Parathyroid adenoma (tissue), 2 donors: ENCODE measurements around the gene KPNA3.

ENCODE experiments used
- H2AFZ ChIP-seq: fragments of 300-600 bp; sonication (generic); one replicate; pipeline ENCODE4 v1.7.0; 2017; ENCODE audit warnings: antibody characterized with exemption, mild to moderate bottlenecking
- H3K27ac ChIP-seq: fragments of 300-600 bp; sonication (generic); one replicate; pipeline ENCODE4 v1.7.0; 2017
- H3K27me3 ChIP-seq: fragments of 300-600 bp; sonication (generic); one replicate; pipeline ENCODE4 v1.7.0; 2017; ENCODE audit warnings: low read length; ENCODE audit not compliant: control insufficient read depth, insufficient read depth
- H3K36me3 ChIP-seq: fragments of 300-600 bp; sonication (generic); one replicate; pipeline ENCODE4 v1.7.0; 2017; ENCODE audit warnings: low read length; ENCODE audit not compliant: control insufficient read depth, insufficient read depth
- H3K4me1 ChIP-seq: fragments of 300-600 bp; sonication (generic); one replicate; pipeline ENCODE4 v1.7.0; 2017; ENCODE audit warnings: control low read depth
- H3K4me2 ChIP-seq: fragments of 300-600 bp; sonication (generic); one replicate; pipeline ENCODE4 v1.7.0; 2017; ENCODE audit warnings: low read length
- H3K4me3 ChIP-seq: fragments of 300-600 bp; sonication (generic); one replicate; pipeline ENCODE4 v1.7.0; 2017; ENCODE audit warnings: low read depth, low read length
- H3K79me2 ChIP-seq: fragments of 300-600 bp; sonication (generic); one replicate; pipeline ENCODE4 v1.7.0; 2017; ENCODE audit warnings: control low read depth
- H3K9ac ChIP-seq: fragments of 300-600 bp; sonication (generic); one replicate; pipeline ENCODE4 v1.7.0; 2017; ENCODE audit warnings: mild to moderate bottlenecking
- H3K9me3 ChIP-seq: fragments of 300-600 bp; sonication (generic); one replicate; pipeline ENCODE4 v1.7.0; 2017; ENCODE audit warnings: low read length; ENCODE audit not compliant: control insufficient read depth
- TF ChIP-seq, protein P1 (sequence below): fragments of 300-600 bp; sonication (generic); IDR thresholded peaks from one replicate; pipeline ENCODE4 v1.7.0; 2017; ENCODE audit warnings: antibody characterized with exemption, mild to moderate bottlenecking
- donor health status: primary hyperparathyroidism.

KPNA3 gene, protein sequence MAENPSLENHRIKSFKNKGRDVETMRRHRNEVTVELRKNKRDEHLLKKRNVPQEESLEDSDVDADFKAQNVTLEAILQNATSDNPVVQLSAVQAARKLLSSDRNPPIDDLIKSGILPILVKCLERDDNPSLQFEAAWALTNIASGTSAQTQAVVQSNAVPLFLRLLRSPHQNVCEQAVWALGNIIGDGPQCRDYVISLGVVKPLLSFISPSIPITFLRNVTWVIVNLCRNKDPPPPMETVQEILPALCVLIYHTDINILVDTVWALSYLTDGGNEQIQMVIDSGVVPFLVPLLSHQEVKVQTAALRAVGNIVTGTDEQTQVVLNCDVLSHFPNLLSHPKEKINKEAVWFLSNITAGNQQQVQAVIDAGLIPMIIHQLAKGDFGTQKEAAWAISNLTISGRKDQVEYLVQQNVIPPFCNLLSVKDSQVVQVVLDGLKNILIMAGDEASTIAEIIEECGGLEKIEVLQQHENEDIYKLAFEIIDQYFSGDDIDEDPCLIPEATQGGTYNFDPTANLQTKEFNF

GRCh38 chr13:49792550-49793324 lies at the start of gene KPNA3:
TSS of gene KPNA3 (minus strand) at chr13:49792682. CDS start at chr13:49792506, 176 bp downstream.
- no peaks in the 10 kb centered on the region for H3K79me2 ChIP-seq
- peak within 1 kb of the TSS; percentile 77 for H3K27ac ChIP-seq
- no peak within 1 kb of the TSS for H3K9ac ChIP-seq
- no peaks in the 10 kb centered on the region for H3K36me3 ChIP-seq
- no peaks in the 10 kb centered on the region for H3K9me3 ChIP-seq
- H3K4me1 ChIP-seq = no peaks in the 10 kb centered on the region
- H3K4me2 ChIP-seq = peak within 1 kb of the TSS; percentile 97
- H2AFZ ChIP-seq = peak within 1 kb of the TSS; percentile 78
- no peaks in the 10 kb centered on the region for H3K27me3 ChIP-seq
- TF ChIP-seq, protein P1, sequence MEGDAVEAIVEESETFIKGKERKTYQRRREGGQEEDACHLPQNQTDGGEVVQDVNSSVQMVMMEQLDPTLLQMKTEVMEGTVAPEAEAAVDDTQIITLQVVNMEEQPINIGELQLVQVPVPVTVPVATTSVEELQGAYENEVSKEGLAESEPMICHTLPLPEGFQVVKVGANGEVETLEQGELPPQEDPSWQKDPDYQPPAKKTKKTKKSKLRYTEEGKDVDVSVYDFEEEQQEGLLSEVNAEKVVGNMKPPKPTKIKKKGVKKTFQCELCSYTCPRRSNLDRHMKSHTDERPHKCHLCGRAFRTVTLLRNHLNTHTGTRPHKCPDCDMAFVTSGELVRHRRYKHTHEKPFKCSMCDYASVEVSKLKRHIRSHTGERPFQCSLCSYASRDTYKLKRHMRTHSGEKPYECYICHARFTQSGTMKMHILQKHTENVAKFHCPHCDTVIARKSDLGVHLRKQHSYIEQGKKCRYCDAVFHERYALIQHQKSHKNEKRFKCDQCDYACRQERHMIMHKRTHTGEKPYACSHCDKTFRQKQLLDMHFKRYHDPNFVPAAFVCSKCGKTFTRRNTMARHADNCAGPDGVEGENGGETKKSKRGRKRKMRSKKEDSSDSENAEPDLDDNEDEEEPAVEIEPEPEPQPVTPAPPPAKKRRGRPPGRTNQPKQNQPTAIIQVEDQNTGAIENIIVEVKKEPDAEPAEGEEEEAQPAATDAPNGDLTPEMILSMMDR = no peak
- peak within 1 kb of the TSS; percentile 80 for H3K4me3 ChIP-seq

- Histone ChIP-seq H3K36me3 (no peaks in the 10 kb centered on the region), H3K4me2 (no peak overlapping the region), H3K79me2 (no peaks in the 10 kb centered on the region), H3K9me3 (no peaks in the 10 kb centered on the region), H3K9ac (no peak overlapping the region), H3K27me3 (no peaks in the 10 kb centered on the region), H3K4me1 (no peaks in the 10 kb centered on the region), H3K27ac (no peak overlapping the region), H3K4me3 (no peak overlapping the region), H2AFZ (no peak overlapping the region)
- TF ChIP-seq, protein P1 = no peak
Observed at GRCh38 chr13:49841964-49842363, 49.5 kb upstream of the KPNA3 start.

GRCh38 chr13:49840675-49841074 lies 48.2 kb upstream of the KPNA3 start:
- no peak overlapping the region for H3K4me2 ChIP-seq
- no peaks in the 10 kb centered on the region for H3K79me2 ChIP-seq
- no peak overlapping the region for H2AFZ ChIP-seq
- H3K27me3 ChIP-seq = no peaks in the 10 kb centered on the region
- H3K4me1 ChIP-seq = no peaks in the 10 kb centered on the region
- no peaks in the 10 kb centered on the region for H3K9me3 ChIP-seq
- TF ChIP-seq, protein P1 = no peak
- H3K36me3 ChIP-seq = no peaks in the 10 kb centered on the region
- H3K4me3 ChIP-seq = no peak overlapping the region
- no peak overlapping the region for H3K27ac ChIP-seq
- H3K9ac ChIP-seq = no peak overlapping the region

GRCh38 chr13:49840266-49840665 lies 47.8 kb upstream of the KPNA3 start:
- no peaks in the 10 kb centered on the region for H3K4me1 ChIP-seq
- no peaks in the 10 kb centered on the region for H3K9me3 ChIP-seq
- no peak overlapping the region for H3K9ac ChIP-seq
- H3K27ac ChIP-seq = no peak overlapping the region
- no peak overlapping the region for H3K4me2 ChIP-seq
- H3K79me2 ChIP-seq = no peaks in the 10 kb centered on the region
- no peak overlapping the region for H3K4me3 ChIP-seq
- no peaks in the 10 kb centered on the region for H3K27me3 ChIP-seq
- TF ChIP-seq, protein P1 = no peak
- H2AFZ ChIP-seq = no peak overlapping the region
- H3K36me3 ChIP-seq = no peaks in the 10 kb centered on the region
